ENCODE data around the gene RPE. TPM values are rescaled to one million over a fixed set of nuclear protein-coding genes. Genes with fewer than 3 reads are reported as not detected.

The RPE gene
- polyA plus RNA-seq, 1 donor from 2014 or later = 73.9 TPM

GRCh38 chr2:209960676-209961630 lies 41.5 kb upstream of the RPE start:
- no peak overlapping the region for H3K9ac ChIP-seq (ENCODE audit: low read length)
- no peaks in the 10 kb centered on the region for H3K9me2 ChIP-seq (ENCODE audit: insufficient read depth, low read length)
- peak overlapping the region; percentile 11 for H3K4me2 ChIP-seq (ENCODE audit: low read length)
- peak overlapping the region; percentile 40 for H3K27ac ChIP-seq (ENCODE audit: low read length)
- no peaks in the 10 kb centered on the region for H3K79me2 ChIP-seq (replicated peaks; ENCODE audit: insufficient read depth, low read length)
- H3K36me3 ChIP-seq (ENCODE audit: insufficient read depth, low read length) = no peaks in the 10 kb centered on the region
- no peaks in the 10 kb centered on the region for H3F3A ChIP-seq (ENCODE audit: insufficient read depth, low read length, poor library complexity, severe bottlenecking)
- TF ChIP-seq EZH2 (IDR thresholded peaks at IDR 0.05; ENCODE audit: borderline replicate concordance, insufficient read depth, low read length, poor library complexity, severe bottlenecking) (no peak), CTCF (IDR thresholded peaks at IDR 0.05; ENCODE audit: poor library complexity, severe bottlenecking) (peak; percentile 79), REST (IDR thresholded peaks at IDR 0.05; ENCODE audit: borderline replicate concordance) (peak; percentile 96), RAD21 (conservative IDR thresholded peaks at IDR 0.05) (peak; percentile 70), TAF1 (IDR thresholded peaks at IDR 0.05; ENCODE audit: low read depth) (no peak), SMC3 (conservative IDR thresholded peaks at IDR 0.05; ENCODE audit: poor library complexity) (peak; percentile 60), EP300 (conservative IDR thresholded peaks at IDR 0.05; ENCODE audit: poor library complexity, severe bottlenecking) (no peak), POLR2AphosphoS5 (IDR thresholded peaks at IDR 0.05) (peak; percentile 16), MXI1 (conservative IDR thresholded peaks at IDR 0.05; ENCODE audit: poor library complexity, severe bottlenecking) (no peak)
- H4K20me1 ChIP-seq (ENCODE audit: insufficient read depth) = no peaks in the 10 kb centered on the region
- H3K4me3 ChIP-seq (ENCODE audit: low read length) = no peak overlapping the region
- H2AFZ ChIP-seq (ENCODE audit: low read depth, low read length) = no peak overlapping the region
- no peaks in the 10 kb centered on the region for H3K27me3 ChIP-seq (ENCODE audit: insufficient read depth, low read depth, low read length)
- no peaks in the 10 kb centered on the region for H3K9me3 ChIP-seq (ENCODE audit: low read length)

- Histone ChIP-seq H3K4me3 (ENCODE audit: low read length) (no peak overlapping the region), H3K27ac (ENCODE audit: low read length) (no peak overlapping the region), H4K20me1 (ENCODE audit: insufficient read depth) (no peaks in the 10 kb centered on the region), H3K36me3 (ENCODE audit: insufficient read depth, low read length) (no peaks in the 10 kb centered on the region), H3K9me2 (ENCODE audit: insufficient read depth, low read length) (no peaks in the 10 kb centered on the region), H3K79me2 (replicated peaks; ENCODE audit: insufficient read depth, low read length) (no peaks in the 10 kb centered on the region), H2AFZ (ENCODE audit: low read depth, low read length) (no peak overlapping the region), H3K4me2 (ENCODE audit: low read length) (no peak overlapping the region), H3F3A (ENCODE audit: insufficient read depth, low read length, poor library complexity, severe bottlenecking) (no peaks in the 10 kb centered on the region), H3K9me3 (ENCODE audit: low read length) (no peaks in the 10 kb centered on the region), H3K27me3 (ENCODE audit: insufficient read depth, low read depth, low read length) (no peaks in the 10 kb centered on the region), H3K9ac (ENCODE audit: low read length) (no peak overlapping the region)
- TF ChIP-seq SMC3 (conservative IDR thresholded peaks at IDR 0.05; ENCODE audit: poor library complexity) (no peak), POLR2AphosphoS5 (IDR thresholded peaks at IDR 0.05) (no peak), REST (IDR thresholded peaks at IDR 0.05; ENCODE audit: borderline replicate concordance) (no peak), EZH2 (IDR thresholded peaks at IDR 0.05; ENCODE audit: borderline replicate concordance, insufficient read depth, low read length, poor library complexity, severe bottlenecking) (no peak), MXI1 (conservative IDR thresholded peaks at IDR 0.05; ENCODE audit: poor library complexity, severe bottlenecking) (no peak), EP300 (conservative IDR thresholded peaks at IDR 0.05; ENCODE audit: poor library complexity, severe bottlenecking) (no peak)
These were observed 36.7 kb upstream of the RPE start for GRCh38 chr2:209965723-209966122.
